Testis (tissue), 2 donors: ENCODE measurements around the gene FCHSD1.

ENCODE experiments used
- POLR2A ChIP-seq: fragments of 450-650 bp; IDR thresholded peaks from one replicate; pipeline ENCODE4 v1.6.1; 2017; ENCODE audit warnings: antibody characterized with exemption, mild to moderate bottlenecking, moderate library complexity
- TF ChIP-seq, protein P1 (sequence below), 3 experiments: fragments of 450-650 bp in 2 of 3; fragments of 200-600 bp in 1 of 3; sonication (generic) in 1 of 3; IDR thresholded peaks; one replicate each; pipeline ENCODE4 v1.5.1; 2016 to 2019; ENCODE audit warnings: antibody characterized with exemption in 3 of 3, mild to moderate bottlenecking in 2 of 3, moderate library complexity in 1 of 3

DNA sequence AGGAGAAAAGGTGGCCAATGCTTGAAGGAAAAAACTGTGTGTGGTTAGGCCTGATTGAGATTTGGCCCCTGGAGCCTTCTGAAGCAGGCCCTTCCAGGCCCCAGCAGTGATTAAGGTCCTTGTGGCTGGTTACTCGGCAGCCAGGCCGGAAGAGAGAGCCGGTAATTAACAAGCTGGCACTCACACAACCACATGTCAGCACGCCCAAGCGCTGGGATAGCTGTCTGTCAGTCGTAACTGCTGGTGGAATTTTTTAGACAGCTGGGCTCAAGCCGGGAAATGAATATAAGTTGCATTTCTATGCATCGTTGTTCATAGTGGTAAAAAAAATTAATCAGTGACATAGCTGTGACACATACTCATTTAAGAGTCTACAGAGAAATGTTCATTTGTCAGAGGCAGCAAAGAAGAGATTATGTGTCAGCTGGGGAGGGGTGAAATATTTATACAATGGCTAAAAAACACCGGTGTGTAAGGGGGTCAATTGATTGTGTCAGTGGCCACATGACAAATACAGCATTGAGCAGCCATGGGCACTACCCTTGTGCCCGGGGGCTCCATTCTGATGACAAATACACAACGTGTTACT lies 44.5 kb upstream of the FCHSD1 start:
- TF ChIP-seq, protein P1, sequence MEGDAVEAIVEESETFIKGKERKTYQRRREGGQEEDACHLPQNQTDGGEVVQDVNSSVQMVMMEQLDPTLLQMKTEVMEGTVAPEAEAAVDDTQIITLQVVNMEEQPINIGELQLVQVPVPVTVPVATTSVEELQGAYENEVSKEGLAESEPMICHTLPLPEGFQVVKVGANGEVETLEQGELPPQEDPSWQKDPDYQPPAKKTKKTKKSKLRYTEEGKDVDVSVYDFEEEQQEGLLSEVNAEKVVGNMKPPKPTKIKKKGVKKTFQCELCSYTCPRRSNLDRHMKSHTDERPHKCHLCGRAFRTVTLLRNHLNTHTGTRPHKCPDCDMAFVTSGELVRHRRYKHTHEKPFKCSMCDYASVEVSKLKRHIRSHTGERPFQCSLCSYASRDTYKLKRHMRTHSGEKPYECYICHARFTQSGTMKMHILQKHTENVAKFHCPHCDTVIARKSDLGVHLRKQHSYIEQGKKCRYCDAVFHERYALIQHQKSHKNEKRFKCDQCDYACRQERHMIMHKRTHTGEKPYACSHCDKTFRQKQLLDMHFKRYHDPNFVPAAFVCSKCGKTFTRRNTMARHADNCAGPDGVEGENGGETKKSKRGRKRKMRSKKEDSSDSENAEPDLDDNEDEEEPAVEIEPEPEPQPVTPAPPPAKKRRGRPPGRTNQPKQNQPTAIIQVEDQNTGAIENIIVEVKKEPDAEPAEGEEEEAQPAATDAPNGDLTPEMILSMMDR (IDR thresholded peaks at IDR 0.05) = no peak
- no peak for TF ChIP-seq POLR2A
